ENCODE data around the gene AURKA.

AURKA gene

GRCh38 chr20:56359212-56360132, 32.5 kb downstream of the AURKA start:
- Histone ChIP-seq H3K79me2 (peaks cover 6% of the 10 kb centered on the region), H3K4me2 (ENCODE audit: low read length) (peak overlapping the region; percentile 66), H3K9me3 (ENCODE audit: control insufficient read depth, low read length) (no peaks in the 10 kb centered on the region), H3K4me1 (peaks cover 9% of the 10 kb centered on the region), H3K4me3 (ENCODE audit: low read depth, low read length) (peak overlapping the region; percentile 56), H3K36me3 (ENCODE audit: control insufficient read depth, insufficient read depth, low read length) (no peaks in the 10 kb centered on the region), H2AFZ (peak overlapping the region; percentile 90), H3K27me3 (ENCODE audit: control insufficient read depth, insufficient read depth, low read length) (no peaks in the 10 kb centered on the region), H3K27ac (peak overlapping the region; percentile 43), H3K9ac (peak overlapping the region; percentile 83)
- no peak for TF ChIP-seq CTCF (IDR thresholded peaks at IDR 0.05)

- H3K4me2 ChIP-seq (ENCODE audit: low read length): peak within 1 kb of the TSS; percentile 66
- H3K79me2 ChIP-seq: peaks cover 6% of the 10 kb centered on the region
- peak within 1 kb of the TSS; percentile 56 for H3K4me3 ChIP-seq (ENCODE audit: low read depth, low read length)
- no peaks in the 10 kb centered on the region for H3K36me3 ChIP-seq (ENCODE audit: control insufficient read depth, insufficient read depth, low read length)
- H3K4me1 ChIP-seq: peaks cover 9% of the 10 kb centered on the region
- peak within 1 kb of the TSS; percentile 83 for H3K9ac ChIP-seq
- H3K27ac ChIP-seq: peak within 1 kb of the TSS; percentile 43
- no peaks in the 10 kb centered on the region for H3K9me3 ChIP-seq (ENCODE audit: control insufficient read depth, low read length)
- no peaks in the 10 kb centered on the region for H3K27me3 ChIP-seq (ENCODE audit: control insufficient read depth, insufficient read depth, low read length)
- TF ChIP-seq CTCF (IDR thresholded peaks at IDR 0.05): no peak
- peak within 1 kb of the TSS; percentile 90 for H2AFZ ChIP-seq
Observed at GRCh38 chr20:56358600-56359211, 33.3 kb downstream of the AURKA start, which contains the start of gene FAM210B. Gene FAM210B, plus strand, starts transcription at chr20:56358974. Its CDS starts 32 bp downstream, at chr20:56359006.

GRCh38 chr20:56358070-56358469, 33.9 kb downstream of the AURKA start:
- peaks cover 9% of the 10 kb centered on the region for H3K4me1 ChIP-seq
- no peak overlapping the region for H3K9ac ChIP-seq
- no peak overlapping the region for H3K27ac ChIP-seq
- H3K27me3 ChIP-seq (ENCODE audit: control insufficient read depth, insufficient read depth, low read length): no peaks in the 10 kb centered on the region
- peak overlapping the region; percentile 24 for H3K4me3 ChIP-seq (ENCODE audit: low read depth, low read length)
- no peak overlapping the region for H3K4me2 ChIP-seq (ENCODE audit: low read length)
- no peaks in the 10 kb centered on the region for H3K36me3 ChIP-seq (ENCODE audit: control insufficient read depth, insufficient read depth, low read length)
- H3K79me2 ChIP-seq: peaks cover 6% of the 10 kb centered on the region
- no peak for TF ChIP-seq CTCF (IDR thresholded peaks at IDR 0.05)
- peak overlapping the region; percentile 88 for H2AFZ ChIP-seq
- no peaks in the 10 kb centered on the region for H3K9me3 ChIP-seq (ENCODE audit: control insufficient read depth, low read length)

DNA sequence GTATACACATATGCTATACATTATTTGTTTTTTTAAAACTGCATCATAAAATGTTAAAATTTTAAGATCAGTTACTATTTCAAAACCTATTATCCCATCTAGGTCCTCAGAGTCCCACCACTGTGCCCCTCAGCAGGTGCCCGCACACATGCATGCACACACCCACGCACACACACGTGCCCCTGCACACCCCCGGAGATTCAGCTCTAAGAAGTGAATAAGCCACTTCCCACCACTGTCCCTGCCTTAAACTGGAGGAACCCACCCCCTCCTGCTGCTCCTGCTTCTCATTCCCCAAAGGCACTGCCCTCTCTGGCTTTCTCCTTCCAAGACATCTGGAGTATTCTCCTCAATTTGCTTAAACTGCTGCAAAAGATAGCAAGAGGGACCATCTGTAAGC, 38.7 kb downstream of the AURKA start:
- no peaks in the 10 kb centered on the region for H3K27me3 ChIP-seq (ENCODE audit: control insufficient read depth, insufficient read depth, low read length)
- H2AFZ ChIP-seq: no peak overlapping the region
- peaks cover 4% of the 10 kb centered on the region for H3K4me1 ChIP-seq
- no peak overlapping the region for H3K9ac ChIP-seq
- no peak overlapping the region for H3K4me3 ChIP-seq (ENCODE audit: low read depth, low read length)
- H3K4me2 ChIP-seq (ENCODE audit: low read length): no peak overlapping the region
- no peak overlapping the region for H3K27ac ChIP-seq
- H3K36me3 ChIP-seq (ENCODE audit: control insufficient read depth, insufficient read depth, low read length): no peaks in the 10 kb centered on the region
- no peak for TF ChIP-seq CTCF (IDR thresholded peaks at IDR 0.05)
- no peaks in the 10 kb centered on the region for H3K9me3 ChIP-seq (ENCODE audit: control insufficient read depth, low read length)
- no peaks in the 10 kb centered on the region for H3K79me2 ChIP-seq
